IMR-90 (cell line): ENCODE data around the gene JPH3. TPM values are rescaled to one million over a fixed set of nuclear protein-coding genes. Genes with fewer than 3 reads are reported as not detected.

Source experiments
- ATAC-seq: fragments of 200-7000 bp; cut with Tn5 transposase; 2 replicates; pipeline ENCODE4 v1.9.1; 2020; ENCODE audit warnings: low read depth, mild to moderate bottlenecking, moderate library complexity
- BruUV-seq: library from RNA; stranded (reverse); fragments of 400-500 nt; replicated peaks from 2 replicates; lab custom pipeline; 2021; lab: Mats Ljungman, UMichigan
- CTCF ChIA-PET: fragments of 300-600 bp; formaldehyde crosslinking; extraction: SDS; loops from one replicate; lab custom pipeline; 2021; ENCODE audit warnings: antibody characterized with exemption; lab: Yijun Ruan, JAX
- POLR2A ChIA-PET: fragments of 300-600 bp; sonication (Branson Sonifier 250); formaldehyde crosslinking; loops from one replicate; lab custom pipeline; 2022; ENCODE audit warnings: antibody characterized with exemption; ENCODE audit not compliant: unreplicated experiment; lab: Charles Lee
- DNase-seq: peaks from one replicate; pipeline ENCODE4 v3.0.0; 2013
- H2AFZ ChIP-seq: replicated peaks from 2 replicates; pipeline ENCODE3; 2013; ENCODE audit warnings: low read length, mild to moderate bottlenecking; ENCODE audit not compliant: poor library complexity
- H2AK5ac ChIP-seq: 2 replicates; pipeline ENCODE4 v1.6.1; 2013; ENCODE audit warnings: low read depth, low read length, inconsistent platforms
- H2AK9ac ChIP-seq: replicated peaks from 2 replicates; pipeline ENCODE3; 2013; ENCODE audit warnings: mild to moderate bottlenecking, low read depth, low read length, moderate library complexity; ENCODE audit not compliant: poor library complexity
- H2BK120ac ChIP-seq: 2 replicates; pipeline ENCODE4 v1.6.1; 2013; ENCODE audit warnings: low read depth, low read length, inconsistent platforms
- H2BK15ac ChIP-seq: 3 replicates; pipeline ENCODE4 v1.6.1; 2013; ENCODE audit warnings: low read depth, low read length, inconsistent platforms
- H2BK20ac ChIP-seq: 2 replicates; pipeline ENCODE4 v1.6.1; 2013; ENCODE audit warnings: low read depth, mild to moderate bottlenecking, inconsistent platforms, low read length, moderate library complexity
- H2BK5ac ChIP-seq: 2 replicates; pipeline ENCODE4 v1.6.1; 2013; ENCODE audit warnings: mild to moderate bottlenecking, low read depth, low read length, inconsistent platforms; ENCODE audit not compliant: poor library complexity, severe bottlenecking
- H3K14ac ChIP-seq: replicated peaks from 2 replicates; pipeline ENCODE4 v1.6.1; 2013; ENCODE audit warnings: low read depth, low read length, inconsistent platforms
- H3K18ac ChIP-seq: 2 replicates; pipeline ENCODE4 v1.6.1; 2013; ENCODE audit warnings: low read depth, low read length, control low read depth
- H3K23ac ChIP-seq: 2 replicates; pipeline ENCODE4 v1.6.1; 2013; ENCODE audit warnings: low read depth, low read length, inconsistent platforms
- H3K27ac ChIP-seq: 2 replicates; pipeline ENCODE4 v1.5.1; 2013; ENCODE audit warnings: mild to moderate bottlenecking, control low read depth, low read length; ENCODE audit not compliant: insufficient read depth
- H3K27me3 ChIP-seq: 2 replicates; pipeline ENCODE4 v1.6.1; 2013; ENCODE audit warnings: low read length; ENCODE audit not compliant: control insufficient read depth, insufficient read depth
- H3K36me3 ChIP-seq: 2 replicates; pipeline ENCODE4 v1.6.1; 2013; ENCODE audit warnings: low read length, mixed read lengths; ENCODE audit not compliant: control insufficient read depth, insufficient read depth
- H3K4ac ChIP-seq: 2 replicates; pipeline ENCODE4 v1.6.1; 2013; ENCODE audit warnings: low read depth, low read length, inconsistent platforms
- H3K4me1 ChIP-seq: 2 replicates; pipeline ENCODE4 v1.6.1; 2013; ENCODE audit warnings: low read length, mixed read lengths; ENCODE audit not compliant: control insufficient read depth, insufficient read depth
- H3K4me2 ChIP-seq: 2 replicates; pipeline ENCODE4 v1.6.1; 2013; ENCODE audit warnings: low read depth, mild to moderate bottlenecking, control low read depth, low read length, moderate library complexity
- H3K4me3 ChIP-seq: 2 replicates; pipeline ENCODE4 v1.5.1; 2013; ENCODE audit warnings: low read depth, mild to moderate bottlenecking, control low read depth, low read length, moderate library complexity; ENCODE audit not compliant: insufficient read depth
- H3K56ac ChIP-seq: 2 replicates; pipeline ENCODE4 v1.6.1; 2013; ENCODE audit warnings: low read length, inconsistent platforms; ENCODE audit not compliant: insufficient read depth; ENCODE audit errors: extremely low read depth
- H3K79me1 ChIP-seq, 2 experiments: 2 replicates each; pipeline ENCODE4 v1.6.1; 2013; ENCODE audit warnings: low read length in 2 of 2, inconsistent platforms in 1 of 2, low read depth in 1 of 2
- H3K9ac ChIP-seq: 2 replicates; pipeline ENCODE4 v1.6.1; 2013; ENCODE audit warnings: low read depth, low read length, control low read depth
- H3K9me1 ChIP-seq: 2 replicates; pipeline ENCODE4 v1.6.1; 2013; ENCODE audit warnings: low read length, inconsistent platforms; ENCODE audit not compliant: insufficient read depth
- H3K9me3 ChIP-seq: 2 replicates; pipeline ENCODE4 v1.6.1; 2013; ENCODE audit warnings: low read length; ENCODE audit not compliant: control insufficient read depth, insufficient read depth
- H4K20me1 ChIP-seq: 2 replicates; pipeline ENCODE4 v1.6.1; 2013; ENCODE audit warnings: low read length, inconsistent platforms; ENCODE audit not compliant: insufficient read depth
- H4K5ac ChIP-seq: 2 replicates; pipeline ENCODE4 v1.6.1; 2013; ENCODE audit warnings: mild to moderate bottlenecking, low read depth, low read length, control low read depth
- H4K8ac ChIP-seq, 2 experiments: 2 replicates each; pipeline ENCODE4 v1.6.1; 2013; ENCODE audit warnings: low read depth in 2 of 2, low read length in 2 of 2, control low read depth in 1 of 2, inconsistent platforms in 1 of 2
- H4K91ac ChIP-seq: 2 replicates; pipeline ENCODE4 v1.6.1; 2013; ENCODE audit warnings: low read depth, low read length, inconsistent platforms; ENCODE audit not compliant: insufficient read depth
- BHLHE40 ChIP-seq: fragments of 150-350 bp; IDR thresholded peaks from 2 replicates; pipeline ENCODE4 v1.6.1; 2016; ENCODE audit warnings: mild to moderate bottlenecking, low read depth, low read length
- CEBPB ChIP-seq: IDR thresholded peaks from 2 replicates; pipeline ENCODE4 v1.6.1; 2012; ENCODE audit warnings: low read depth, low read length, improper control_type of control experiment
- CHD1 ChIP-seq: IDR thresholded peaks from 2 replicates; pipeline ENCODE4 v1.6.1; 2012; ENCODE audit warnings: low read depth, low read length, improper control_type of control experiment
- ELK1 ChIP-seq: fragments of 150-350 bp; IDR thresholded peaks from 2 replicates; pipeline ENCODE4 v1.6.1; 2016; ENCODE audit warnings: low read depth, mild to moderate bottlenecking, low read length, moderate library complexity, borderline replicate concordance
- FOS ChIP-seq: fragments of 150-350 bp; IDR thresholded peaks from 2 replicates; pipeline ENCODE4 v1.6.1; 2016; ENCODE audit warnings: low read depth, low read length
- MAFK ChIP-seq: IDR thresholded peaks from 2 replicates; pipeline ENCODE4 v1.6.1; 2012; ENCODE audit warnings: low read depth, low read length, improper control_type of control experiment
- MXI1 ChIP-seq: IDR thresholded peaks from 2 replicates; pipeline ENCODE4 v1.6.1; 2012; ENCODE audit warnings: low read depth, mild to moderate bottlenecking, low read length, moderate library complexity, borderline replicate concordance
- NFE2L2 ChIP-seq: fragments of 150-350 bp; IDR thresholded peaks from 2 replicates; pipeline ENCODE4 v1.6.1; 2016; ENCODE audit warnings: low read depth, mild to moderate bottlenecking, low read length
- POLR2A ChIP-seq: IDR thresholded peaks from 2 replicates; pipeline ENCODE4 v1.6.1; 2012; ENCODE audit warnings: mild to moderate bottlenecking, low read depth, low read length
- SMC3 ChIP-seq: fragments of 150-350 bp; IDR thresholded peaks from 2 replicates; pipeline ENCODE4 v1.6.1; 2016; ENCODE audit warnings: low read depth, mild to moderate bottlenecking, antibody characterized with exemption, low read length, moderate library complexity
- WGBS, 2 experiments: methylation state at CpG; one replicate each; pipeline versions ENCODE4 v1.1.5 to v1.1.7; 2013; ENCODE audit warnings: missing lambda C conversion rate in 2 of 2; ENCODE audit not compliant: insufficient read length in 1 of 2; ENCODE audit errors: extremely low coverage in 2 of 2; 5-methylcytosine and 5-hydroxymethylcytosine counted together
- dilution Hi-C: fragments of 300-500 bp; cut with HindIII; formaldehyde crosslinking; loops from one replicate; pipeline ENCODE4 v1.14.3; 2018; ENCODE audit warnings: low sequenced_read_pairs; ENCODE audit not compliant: unreplicated experiment
- in situ Hi-C: fragments of 300-500 bp; cut with MboI; formaldehyde crosslinking; loops from 3 replicates; pipeline ENCODE4 v1.14.3; 2019; ENCODE audit warnings: low sequenced_read_pairs, inconsistent platforms, mixed read lengths
- intact Hi-C: fragments of 100-400 bp; cut with micrococcal nuclease; formaldehyde crosslinking; loops from 2 replicates; pipeline ENCODE4 v1.10.0; 2022
- polyA plus RNA-seq, 3 experiments: library from polyadenylated mRNA; depleted of rRNA; stranded (reverse); fragments of >200 nt; gene quantifications; 2 replicates each; pipeline ENCODE4 v1.2.3, GENCODE V29; 2012; ENCODE audit warnings: low replicate concordance in 1 of 3
- total RNA-seq: library from RNA; depleted of rRNA; stranded (reverse); fragments of >200 nt; gene quantifications from 2 replicates; pipeline ENCODE4 v1.2.3, GENCODE V29; 2012

Gene JPH3
- total and polyA plus RNA-seq, 2 of the 4 experiments (the other 2 are of a cell fraction) = 0.03 TPM; not detected in 1

DNA sequence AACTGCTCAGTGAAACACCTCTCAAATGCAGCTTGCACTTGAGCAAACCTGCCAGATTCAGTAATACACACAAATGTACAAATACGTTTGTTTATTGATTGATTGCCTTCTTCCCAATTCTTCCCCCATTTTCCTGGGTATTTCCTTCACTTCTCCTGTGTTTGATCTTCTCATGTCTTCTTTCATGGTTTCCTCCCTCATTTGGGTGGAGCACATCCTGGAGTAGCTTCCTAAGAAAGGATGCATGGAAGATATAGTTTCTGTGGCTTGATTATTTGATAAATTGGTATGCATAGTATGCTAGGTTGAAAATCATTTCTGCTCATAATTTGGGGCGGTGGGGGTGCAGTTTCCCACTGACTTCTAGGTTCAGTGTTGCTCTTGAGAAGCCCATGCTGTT is 28.8 kb downstream of the JPH3 start:
- Histone ChIP-seq H2BK120ac (no peak overlapping the region), H3K4me3 (no peak overlapping the region)
- in situ Hi-C loops = loop anchor here (10.0 kb wide), 1 partner anchor 306 kb away; no protein-coding TSS in a partner anchor

More for the DNA sequence above, 28.8 kb downstream of the JPH3 start:
- ChIA-PET CTCF (no interaction called here), POLR2A (no interaction called here)
- no peak overlapping the region for H3K18ac ChIP-seq
- dilution Hi-C loops (no loop called here), intact Hi-C loops (loop anchor here (10.0 kb wide), 2 partner anchors 316 to 1066 kb away; partner anchors contain the start of genes C16orf95 and FOXC2)
- H4K8ac ChIP-seq = no peak overlapping the region
- no peak overlapping the region for H3K56ac ChIP-seq
- H2AK5ac ChIP-seq = no peak overlapping the region
- ATAC-seq (no peak), DNase-seq (no peak)
- no peak overlapping the region for H4K91ac ChIP-seq
- no peak overlapping the region for H2BK20ac ChIP-seq
- no peak overlapping the region for H2BK15ac ChIP-seq
- H3K79me1 ChIP-seq = no peaks in the 10 kb centered on the region
- H4K5ac ChIP-seq = no peak overlapping the region
- no peak overlapping the region for H3K14ac ChIP-seq
- no peak overlapping the region for H2BK5ac ChIP-seq
- no peaks in the 10 kb centered on the region for H3K9me1 ChIP-seq
- H3K4me1 ChIP-seq = no peaks in the 10 kb centered on the region
- peaks cover 11% of the 10 kb centered on the region for H3K9me3 ChIP-seq
- no peak overlapping the region for H3K9ac ChIP-seq
- H2AFZ ChIP-seq = no peak overlapping the region
- no peak overlapping the region for H3K23ac ChIP-seq
- no TSS peak for BruUV-seq
- no peak overlapping the region for H3K27ac ChIP-seq
- no peaks in the 10 kb centered on the region for H3K36me3 ChIP-seq
- TF ChIP-seq POLR2A (no peak), FOS (no peak), SMC3 (no peak), MAFK (no peak), ELK1 (no peak), BHLHE40 (no peak), NFE2L2 (no peak), CEBPB (no peak), MXI1 (no peak), CHD1 (no peak)
- H2AK9ac ChIP-seq = no peak overlapping the region
- no CpG with 5 or more reads among the region's 2 CpGs for WGBS, 2 experiments
- no peaks in the 10 kb centered on the region for H4K20me1 ChIP-seq
- no peak overlapping the region for H3K4ac ChIP-seq
- H3K27me3 ChIP-seq = peaks cover 43% of the 10 kb centered on the region
- no peak overlapping the region for H3K4me2 ChIP-seq
